ENCODE measurements around the gene RAD50.

DNA sequence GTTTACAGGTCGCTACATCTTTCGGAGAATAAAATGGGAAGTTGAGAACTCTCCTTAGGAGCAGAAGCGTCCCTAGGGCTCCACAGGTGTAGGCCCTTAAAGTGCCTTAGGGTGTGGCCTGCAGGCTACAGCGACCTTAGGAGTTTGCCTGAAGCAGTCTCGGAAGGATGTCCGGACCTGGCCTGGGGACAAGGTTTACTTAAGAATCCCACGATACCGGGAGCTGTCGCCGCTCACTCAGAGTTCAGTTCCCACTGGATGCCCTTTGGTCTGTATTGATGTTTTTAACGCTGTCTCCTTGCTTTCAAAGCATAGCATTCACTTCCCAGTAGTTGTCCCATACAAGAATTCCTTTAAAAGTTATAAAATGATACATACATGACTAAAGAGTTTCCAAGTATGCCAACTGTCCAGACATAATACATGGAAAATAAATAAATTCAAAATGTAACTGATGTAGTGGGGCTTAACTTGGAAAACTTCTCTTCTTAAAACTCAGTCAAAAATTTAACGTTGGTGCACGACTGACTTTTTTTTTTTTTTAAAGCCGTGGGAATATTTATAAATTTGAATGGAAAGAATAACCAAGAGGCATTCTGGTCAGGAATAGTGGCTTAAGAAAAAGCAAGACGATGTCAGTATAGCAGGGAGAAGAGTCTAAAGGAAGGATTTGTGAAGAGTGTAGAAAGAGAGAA, 848 bp downstream of the RAD50 start:
- TF ChIP-seq POLR2AphosphoS5 (IDR thresholded peaks at IDR 0.05): no peak
- TF ChIP-seq, protein P1, sequence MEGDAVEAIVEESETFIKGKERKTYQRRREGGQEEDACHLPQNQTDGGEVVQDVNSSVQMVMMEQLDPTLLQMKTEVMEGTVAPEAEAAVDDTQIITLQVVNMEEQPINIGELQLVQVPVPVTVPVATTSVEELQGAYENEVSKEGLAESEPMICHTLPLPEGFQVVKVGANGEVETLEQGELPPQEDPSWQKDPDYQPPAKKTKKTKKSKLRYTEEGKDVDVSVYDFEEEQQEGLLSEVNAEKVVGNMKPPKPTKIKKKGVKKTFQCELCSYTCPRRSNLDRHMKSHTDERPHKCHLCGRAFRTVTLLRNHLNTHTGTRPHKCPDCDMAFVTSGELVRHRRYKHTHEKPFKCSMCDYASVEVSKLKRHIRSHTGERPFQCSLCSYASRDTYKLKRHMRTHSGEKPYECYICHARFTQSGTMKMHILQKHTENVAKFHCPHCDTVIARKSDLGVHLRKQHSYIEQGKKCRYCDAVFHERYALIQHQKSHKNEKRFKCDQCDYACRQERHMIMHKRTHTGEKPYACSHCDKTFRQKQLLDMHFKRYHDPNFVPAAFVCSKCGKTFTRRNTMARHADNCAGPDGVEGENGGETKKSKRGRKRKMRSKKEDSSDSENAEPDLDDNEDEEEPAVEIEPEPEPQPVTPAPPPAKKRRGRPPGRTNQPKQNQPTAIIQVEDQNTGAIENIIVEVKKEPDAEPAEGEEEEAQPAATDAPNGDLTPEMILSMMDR (IDR thresholded peaks at IDR 0.05): no peak
